ENCODE data around the gene CDC20B.

The CDC20B gene

DNA sequence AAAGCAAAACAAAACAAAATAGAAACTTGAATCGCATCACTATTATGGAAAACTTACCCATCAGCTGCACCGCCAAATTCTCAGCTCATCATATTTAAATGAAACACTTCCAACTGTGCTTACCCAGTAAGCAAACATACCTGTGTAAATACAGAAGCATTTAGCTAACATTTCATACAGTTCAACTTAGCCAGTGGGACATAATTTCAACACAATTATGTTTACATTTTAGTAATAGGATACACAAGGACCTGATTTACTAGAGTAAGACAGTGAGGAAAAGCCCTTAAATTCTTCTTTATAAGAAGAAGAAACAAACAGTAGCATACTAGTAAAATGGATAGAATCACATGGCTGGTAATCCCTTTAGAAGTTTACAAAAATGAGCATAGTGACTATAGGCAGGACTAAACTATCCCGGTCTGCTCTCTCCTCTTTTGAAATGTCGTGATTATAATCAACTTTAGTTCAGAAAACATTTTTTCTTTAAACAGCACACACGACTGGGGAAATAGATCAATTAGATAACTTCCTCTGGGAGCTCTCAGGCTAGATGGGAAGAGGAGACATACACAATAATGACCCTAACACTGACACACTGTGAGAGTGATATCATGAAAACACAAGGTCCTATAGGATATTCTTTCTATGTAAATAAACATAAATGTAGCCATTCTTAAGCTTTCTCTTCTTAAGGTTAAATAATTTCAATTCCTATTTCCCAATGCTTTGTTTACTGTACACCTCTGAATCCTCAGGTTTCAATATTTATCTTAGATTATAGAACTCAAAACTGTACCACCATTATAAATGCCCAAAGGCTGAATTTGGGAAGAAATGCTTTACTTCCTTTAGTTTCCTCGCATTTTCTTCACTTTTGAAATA, 15.9 kb upstream of the CDC20B start (continued):
- TF ChIP-seq, protein P1, sequence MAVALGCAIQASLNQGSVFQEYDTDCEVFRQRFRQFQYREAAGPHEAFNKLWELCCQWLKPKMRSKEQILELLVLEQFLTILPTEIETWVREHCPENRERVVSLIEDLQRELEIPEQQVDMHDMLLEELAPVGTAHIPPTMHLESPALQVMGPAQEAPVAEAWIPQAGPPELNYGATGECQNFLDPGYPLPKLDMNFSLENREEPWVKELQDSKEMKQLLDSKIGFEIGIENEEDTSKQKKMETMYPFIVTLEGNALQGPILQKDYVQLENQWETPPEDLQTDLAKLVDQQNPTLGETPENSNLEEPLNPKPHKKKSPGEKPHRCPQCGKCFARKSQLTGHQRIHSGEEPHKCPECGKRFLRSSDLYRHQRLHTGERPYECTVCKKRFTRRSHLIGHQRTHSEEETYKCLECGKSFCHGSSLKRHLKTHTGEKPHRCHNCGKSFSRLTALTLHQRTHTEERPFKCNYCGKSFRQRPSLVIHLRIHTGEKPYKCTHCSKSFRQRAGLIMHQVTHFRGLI (tag by site-specific recombination; IDR thresholded peaks at IDR 0.05), result no peak
- TF ChIP-seq ZBTB26 (tag by site-specific recombination; optimal IDR thresholded peaks at IDR 0.05), result no peak
- no peak for TF ChIP-seq SP3 (tag by site-specific recombination; IDR thresholded peaks at IDR 0.05)
- TF ChIP-seq, protein P2, sequence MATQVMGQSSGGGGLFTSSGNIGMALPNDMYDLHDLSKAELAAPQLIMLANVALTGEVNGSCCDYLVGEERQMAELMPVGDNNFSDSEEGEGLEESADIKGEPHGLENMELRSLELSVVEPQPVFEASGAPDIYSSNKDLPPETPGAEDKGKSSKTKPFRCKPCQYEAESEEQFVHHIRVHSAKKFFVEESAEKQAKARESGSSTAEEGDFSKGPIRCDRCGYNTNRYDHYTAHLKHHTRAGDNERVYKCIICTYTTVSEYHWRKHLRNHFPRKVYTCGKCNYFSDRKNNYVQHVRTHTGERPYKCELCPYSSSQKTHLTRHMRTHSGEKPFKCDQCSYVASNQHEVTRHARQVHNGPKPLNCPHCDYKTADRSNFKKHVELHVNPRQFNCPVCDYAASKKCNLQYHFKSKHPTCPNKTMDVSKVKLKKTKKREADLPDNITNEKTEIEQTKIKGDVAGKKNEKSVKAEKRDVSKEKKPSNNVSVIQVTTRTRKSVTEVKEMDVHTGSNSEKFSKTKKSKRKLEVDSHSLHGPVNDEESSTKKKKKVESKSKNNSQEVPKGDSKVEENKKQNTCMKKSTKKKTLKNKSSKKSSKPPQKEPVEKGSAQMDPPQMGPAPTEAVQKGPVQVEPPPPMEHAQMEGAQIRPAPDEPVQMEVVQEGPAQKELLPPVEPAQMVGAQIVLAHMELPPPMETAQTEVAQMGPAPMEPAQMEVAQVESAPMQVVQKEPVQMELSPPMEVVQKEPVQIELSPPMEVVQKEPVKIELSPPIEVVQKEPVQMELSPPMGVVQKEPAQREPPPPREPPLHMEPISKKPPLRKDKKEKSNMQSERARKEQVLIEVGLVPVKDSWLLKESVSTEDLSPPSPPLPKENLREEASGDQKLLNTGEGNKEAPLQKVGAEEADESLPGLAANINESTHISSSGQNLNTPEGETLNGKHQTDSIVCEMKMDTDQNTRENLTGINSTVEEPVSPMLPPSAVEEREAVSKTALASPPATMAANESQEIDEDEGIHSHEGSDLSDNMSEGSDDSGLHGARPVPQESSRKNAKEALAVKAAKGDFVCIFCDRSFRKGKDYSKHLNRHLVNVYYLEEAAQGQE (tag by site-specific recombination; IDR thresholded peaks at IDR 0.05), result no peak
- TF ChIP-seq KLF1 (tag by site-specific recombination; IDR thresholded peaks at IDR 0.05), result no peak
- no peak for TF ChIP-seq ZBTB44 (tag by site-specific recombination; IDR thresholded peaks at IDR 0.05)
- no peak for TF ChIP-seq ZNF473 (tag by site-specific recombination; IDR thresholded peaks at IDR 0.05)
- no peak for TF ChIP-seq ZNF10 (tag by site-specific recombination; IDR thresholded peaks at IDR 0.05)
- TF ChIP-seq OVOL3 (tag by site-specific recombination; IDR thresholded peaks at IDR 0.05), result peak; percentile 64; the same call in 1 of the 2 replicates
- no peak for TF ChIP-seq ZNF837 (tag by site-specific recombination; IDR thresholded peaks at IDR 0.05)
- TF ChIP-seq FEZF1 (tag by site-specific recombination; IDR thresholded peaks at IDR 0.05), result peak; percentile 75
- TF ChIP-seq ZFP69B (tag by site-specific recombination; IDR thresholded peaks at IDR 0.05), result no peak
- TF ChIP-seq ZNF335 (tag by site-specific recombination; conservative IDR thresholded peaks at IDR 0.05), result no peak
- no peak for TF ChIP-seq ZNF354C (tag by site-specific recombination; IDR thresholded peaks at IDR 0.05; ENCODE audit: borderline replicate concordance, low read depth)
- TF ChIP-seq, protein P3, sequence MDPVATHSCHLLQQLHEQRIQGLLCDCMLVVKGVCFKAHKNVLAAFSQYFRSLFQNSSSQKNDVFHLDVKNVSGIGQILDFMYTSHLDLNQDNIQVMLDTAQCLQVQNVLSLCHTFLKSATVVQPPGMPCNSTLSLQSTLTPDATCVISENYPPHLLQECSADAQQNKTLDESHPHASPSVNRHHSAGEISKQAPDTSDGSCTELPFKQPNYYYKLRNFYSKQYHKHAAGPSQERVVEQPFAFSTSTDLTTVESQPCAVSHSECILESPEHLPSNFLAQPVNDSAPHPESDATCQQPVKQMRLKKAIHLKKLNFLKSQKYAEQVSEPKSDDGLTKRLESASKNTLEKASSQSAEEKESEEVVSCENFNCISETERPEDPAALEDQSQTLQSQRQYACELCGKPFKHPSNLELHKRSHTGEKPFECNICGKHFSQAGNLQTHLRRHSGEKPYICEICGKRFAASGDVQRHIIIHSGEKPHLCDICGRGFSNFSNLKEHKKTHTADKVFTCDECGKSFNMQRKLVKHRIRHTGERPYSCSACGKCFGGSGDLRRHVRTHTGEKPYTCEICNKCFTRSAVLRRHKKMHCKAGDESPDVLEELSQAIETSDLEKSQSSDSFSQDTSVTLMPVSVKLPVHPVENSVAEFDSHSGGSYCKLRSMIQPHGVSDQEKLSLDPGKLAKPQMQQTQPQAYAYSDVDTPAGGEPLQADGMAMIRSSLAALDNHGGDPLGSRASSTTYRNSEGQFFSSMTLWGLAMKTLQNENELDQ (tag by site-specific recombination; IDR thresholded peaks at IDR 0.05; ENCODE audit: low read depth), result no peak
- no peak for TF ChIP-seq ZNF670 (tag by site-specific recombination; IDR thresholded peaks at IDR 0.05; ENCODE audit: low read depth)
- no peak for TF ChIP-seq ZNF791 (tag by site-specific recombination; IDR thresholded peaks at IDR 0.05)
- peak; percentile 93 for TF ChIP-seq OSR2 (tag by site-specific recombination; IDR thresholded peaks at IDR 0.05)
- TF ChIP-seq ZNF792 (tag by site-specific recombination; IDR thresholded peaks at IDR 0.05), result no peak
- no peak for TF ChIP-seq ZNF76 (tag by site-specific recombination; IDR thresholded peaks at IDR 0.05; ENCODE audit: borderline replicate concordance, low read depth)
- no peak for TF ChIP-seq AEBP2 (tag by site-specific recombination; IDR thresholded peaks at IDR 0.05; ENCODE audit: borderline replicate concordance)
- no peak for TF ChIP-seq ZFHX2 (tag by site-specific recombination; conservative IDR thresholded peaks at IDR 0.05)
- no peak for TF ChIP-seq ZNF112 (tag by site-specific recombination; IDR thresholded peaks at IDR 0.05)
- TF ChIP-seq, protein P4, sequence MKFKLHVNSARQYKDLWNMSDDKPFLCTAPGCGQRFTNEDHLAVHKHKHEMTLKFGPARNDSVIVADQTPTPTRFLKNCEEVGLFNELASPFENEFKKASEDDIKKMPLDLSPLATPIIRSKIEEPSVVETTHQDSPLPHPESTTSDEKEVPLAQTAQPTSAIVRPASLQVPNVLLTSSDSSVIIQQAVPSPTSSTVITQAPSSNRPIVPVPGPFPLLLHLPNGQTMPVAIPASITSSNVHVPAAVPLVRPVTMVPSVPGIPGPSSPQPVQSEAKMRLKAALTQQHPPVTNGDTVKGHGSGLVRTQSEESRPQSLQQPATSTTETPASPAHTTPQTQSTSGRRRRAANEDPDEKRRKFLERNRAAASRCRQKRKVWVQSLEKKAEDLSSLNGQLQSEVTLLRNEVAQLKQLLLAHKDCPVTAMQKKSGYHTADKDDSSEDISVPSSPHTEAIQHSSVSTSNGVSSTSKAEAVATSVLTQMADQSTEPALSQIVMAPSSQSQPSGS (tag by site-specific recombination; IDR thresholded peaks at IDR 0.05; ENCODE audit: low read depth), result no peak
- no peak for TF ChIP-seq GLIS1 (tag by site-specific recombination; IDR thresholded peaks at IDR 0.05)
- no peak for TF ChIP-seq ZNF510 (tag by site-specific recombination; IDR thresholded peaks at IDR 0.05; ENCODE audit: insufficient replicate concordance)
